Vagina (tissue), 2 donors: ENCODE results near the gene F2. TPM values are rescaled to one million over a fixed set of nuclear protein-coding genes. Genes with fewer than 3 reads are reported as not detected.

ENCODE experiments used
- DNase-seq, 2 donors: peaks; one replicate each; pipeline ENCODE4 v3.0.0-alpha.2; 2017; ENCODE audit errors: extremely low spot score in 2 of 2
- H3K27ac ChIP-seq: fragments of 200-600 bp; sonication (generic); one replicate; pipeline ENCODE4 v1.5.1; 2019
- H3K27me3 ChIP-seq: fragments of 200-600 bp; sonication (generic); one replicate; pipeline ENCODE4 v1.5.1; 2019
- H3K36me3 ChIP-seq, 2 donors: fragments of 200-600 bp; sonication (generic); one replicate each; pipeline ENCODE4 v1.5.1; 2017 to 2019
- H3K4me1 ChIP-seq: fragments of 200-600 bp; sonication (generic); one replicate; pipeline ENCODE4 v1.5.1; 2019
- H3K4me3 ChIP-seq, 2 donors: fragments of 200-600 bp; sonication (generic); 1 replicate in 1 of 2; 2 replicates in 1 of 2; pipeline ENCODE4 v1.5.1; 2016 to 2019
- H3K9me3 ChIP-seq: fragments of 200-600 bp; sonication (generic); one replicate; pipeline ENCODE4 v1.5.1; 2019
- CTCF ChIP-seq, 3 experiments: fragments of 450-650 bp in 2 of 3; fragments of 200-600 bp in 1 of 3; sonication (generic) in 1 of 3; IDR thresholded peaks; one replicate each; pipeline ENCODE4 v1.5.1; 2017 to 2019; ENCODE audit warnings: antibody characterized with exemption in 3 of 3, mild to moderate bottlenecking in 2 of 3, moderate library complexity in 2 of 3
- POLR2A ChIP-seq, 2 donors: fragments of 450-650 bp; IDR thresholded peaks; one replicate each; pipeline ENCODE4 v1.6.1; 2017; ENCODE audit warnings: antibody characterized with exemption in 2 of 2, mild to moderate bottlenecking in 2 of 2, moderate library complexity in 2 of 2
- POLR2AphosphoS5 ChIP-seq, 2 donors: sonication (generic); formaldehyde crosslinking; IDR thresholded peaks; one replicate each; pipeline ENCODE4 v1.9.0; 2017; ENCODE audit warnings: antibody characterized with exemption in 2 of 2, mild to moderate bottlenecking in 2 of 2, low read depth in 1 of 2; ENCODE audit not compliant: insufficient read depth in 1 of 2
- intact Hi-C: fragments of 100-400 bp; cut with DNase I; formaldehyde crosslinking; loops from one replicate; pipeline ENCODE4 v1.15.1; 2023
- total RNA-seq: library from RNA; depleted of rRNA; stranded (reverse); fragments of >200 nt; gene quantifications from one replicate; pipeline ENCODE4 v1.2.3, GENCODE V29; 2016

Gene F2
- total RNA-seq, 1 donor from 2014 or later, result not detected

GRCh38 chr11:46743043-46743442 lies 24.0 kb downstream of the F2 start:
- Histone ChIP-seq H3K4me1 (no peaks in the 10 kb centered on the region), H3K36me3 (peaks cover 0 to 61% of the 10 kb centered on the region in 2 donors), H3K27ac (no peak overlapping the region), H3K9me3 (no peaks in the 10 kb centered on the region), H3K27me3 (no peaks in the 10 kb centered on the region), H3K4me3 (no peak overlapping the region)
- no peak for DNase-seq
- intact Hi-C loops, result loop anchor here (5.0 kb wide), 1 partner anchor 1821 kb away; no protein-coding TSS in a partner anchor
- TF ChIP-seq POLR2A (IDR thresholded peaks at IDR 0.05), result no peak
- TF ChIP-seq POLR2AphosphoS5 (IDR thresholded peaks at IDR 0.05; ENCODE audit: insufficient read depth in 1 of 2, low read depth in 1 of 2), result no peak
- no peak for TF ChIP-seq CTCF (IDR thresholded peaks at IDR 0.05)

GRCh38 chr11:46743693-46744339 lies 24.8 kb downstream of the F2 start:
- Histone ChIP-seq H3K4me3 (no peak overlapping the region), H3K27me3 (no peaks in the 10 kb centered on the region), H3K27ac (no peak overlapping the region), H3K9me3 (no peaks in the 10 kb centered on the region), H3K4me1 (no peaks in the 10 kb centered on the region), H3K36me3 (peaks cover 0 to 69% of the 10 kb centered on the region in 2 donors)
- intact Hi-C loops, result loop anchor here (5.0 kb wide), 1 partner anchor 1822 kb away; no protein-coding TSS in a partner anchor
- DNase-seq, result no peak
- TF ChIP-seq POLR2AphosphoS5 (IDR thresholded peaks at IDR 0.05; ENCODE audit: insufficient read depth in 1 of 2, low read depth in 1 of 2) (no peak), POLR2A (IDR thresholded peaks at IDR 0.05) (no peak), CTCF (IDR thresholded peaks at IDR 0.05) (no peak)

GRCh38 chr11:46745328-46745727 lies 26.3 kb downstream of the F2 start:
- intact Hi-C loops, result no loop called here
- peaks cover 0 to 81% of the 10 kb centered on the region in 2 donors for H3K36me3 ChIP-seq

GRCh38 chr11:46745995-46746394 lies 27.0 kb downstream of the F2 start:
- no peak for TF ChIP-seq POLR2AphosphoS5 (IDR thresholded peaks at IDR 0.05; ENCODE audit: insufficient read depth in 1 of 2, low read depth in 1 of 2)
- no peak for TF ChIP-seq CTCF (IDR thresholded peaks at IDR 0.05)
- no peak for TF ChIP-seq POLR2A (IDR thresholded peaks at IDR 0.05)
- Histone ChIP-seq H3K4me1 (no peaks in the 10 kb centered on the region), H3K27ac (no peak overlapping the region), H3K36me3 (peaks cover 0 to 88% of the 10 kb centered on the region in 2 donors), H3K4me3 (no peak overlapping the region), H3K27me3 (no peaks in the 10 kb centered on the region), H3K9me3 (no peaks in the 10 kb centered on the region)
- DNase-seq, result no peak
- intact Hi-C loops, result no loop called here

More at GRCh38 chr11:46745328-46745727, 26.3 kb downstream of the F2 start:
- no peak for DNase-seq
- Histone ChIP-seq H3K4me3 (no peak overlapping the region), H3K9me3 (no peaks in the 10 kb centered on the region), H3K27ac (no peak overlapping the region), H3K27me3 (no peaks in the 10 kb centered on the region), H3K4me1 (no peaks in the 10 kb centered on the region)
- no peak for TF ChIP-seq POLR2A (IDR thresholded peaks at IDR 0.05)
- no peak for TF ChIP-seq POLR2AphosphoS5 (IDR thresholded peaks at IDR 0.05; ENCODE audit: insufficient read depth in 1 of 2, low read depth in 1 of 2)
- TF ChIP-seq CTCF (IDR thresholded peaks at IDR 0.05), result no peak

- Histone ChIP-seq H3K36me3 (peaks cover 0 to 85% of the 10 kb centered on the region in 2 donors), H3K4me1 (no peaks in the 10 kb centered on the region), H3K4me3 (no peak overlapping the region), H3K27me3 (no peaks in the 10 kb centered on the region), H3K27ac (no peak overlapping the region), H3K9me3 (no peaks in the 10 kb centered on the region)
- intact Hi-C loops, result no loop called here
- TF ChIP-seq POLR2AphosphoS5 (IDR thresholded peaks at IDR 0.05; ENCODE audit: insufficient read depth in 1 of 2, low read depth in 1 of 2) (no peak), CTCF (IDR thresholded peaks at IDR 0.05) (no peak), POLR2A (IDR thresholded peaks at IDR 0.05) (no peak)
- no peak for DNase-seq
These were observed 28.1 kb downstream of the F2 start for GRCh38 chr11:46747150-46747549.
